Stimulated activated CD8-positive, alpha-beta memory T cell treated with anti-CD3 and anti-CD28 coated beads, Interleukin-2, amount 100 ng/mL, for 1 hour (primary cell): Measurements from ENCODE around the gene MED9.
"Not testable (repeated sequence)": the region's sequence is repeated elsewhere in the genome, so short reads cannot be mapped to it uniquely, and the experiment has no call there.

Experiments used
- DNase-seq, 2 donors: peaks; one replicate each; pipeline ENCODE4 v3.0.0-alpha.2; 2020; ENCODE audit warnings: low read depth in 2 of 2

MED9 gene

DNA sequence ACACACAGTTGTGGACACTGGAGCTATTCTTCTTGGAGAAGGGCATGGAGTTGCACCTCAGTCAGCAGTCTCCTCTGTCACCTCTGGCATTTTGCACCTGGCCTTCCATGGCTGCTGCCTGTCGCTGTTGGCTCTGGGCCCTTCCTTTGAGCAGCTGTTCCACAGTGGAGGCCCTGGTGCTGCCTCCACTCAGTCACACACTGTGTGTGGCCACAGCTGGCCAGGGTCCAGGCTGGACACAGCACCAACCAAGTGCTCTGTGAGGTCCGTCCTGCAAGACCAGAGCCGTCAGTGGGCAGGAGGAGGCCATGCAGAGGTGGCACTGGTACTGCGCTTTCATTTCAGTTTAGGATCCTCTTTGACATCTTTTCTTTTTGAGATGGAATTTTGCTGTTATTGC is 21.6 kb upstream of the MED9 start:
- DNase-seq: no peak

DNA sequence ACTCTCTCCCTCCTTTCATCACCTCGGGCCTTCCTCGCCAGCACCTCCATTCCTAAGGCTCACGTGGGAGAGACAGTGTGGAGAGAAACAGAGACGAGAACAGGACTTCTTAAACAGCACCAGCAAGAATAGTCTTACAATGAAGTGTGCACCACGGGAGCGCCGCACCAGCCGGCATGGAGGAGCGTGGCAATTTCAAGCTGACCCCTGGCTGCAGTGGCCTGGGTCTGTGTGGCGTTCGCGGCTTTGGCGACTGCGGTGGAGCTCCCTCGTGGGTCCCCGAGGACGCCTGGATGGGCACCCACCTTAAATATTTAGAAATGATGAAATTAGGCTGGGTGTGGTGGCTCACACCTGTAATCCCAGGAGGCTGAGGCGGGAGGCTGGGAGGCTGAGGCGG is 20.5 kb upstream of the MED9 start:
- DNase-seq: no peak

DNA sequence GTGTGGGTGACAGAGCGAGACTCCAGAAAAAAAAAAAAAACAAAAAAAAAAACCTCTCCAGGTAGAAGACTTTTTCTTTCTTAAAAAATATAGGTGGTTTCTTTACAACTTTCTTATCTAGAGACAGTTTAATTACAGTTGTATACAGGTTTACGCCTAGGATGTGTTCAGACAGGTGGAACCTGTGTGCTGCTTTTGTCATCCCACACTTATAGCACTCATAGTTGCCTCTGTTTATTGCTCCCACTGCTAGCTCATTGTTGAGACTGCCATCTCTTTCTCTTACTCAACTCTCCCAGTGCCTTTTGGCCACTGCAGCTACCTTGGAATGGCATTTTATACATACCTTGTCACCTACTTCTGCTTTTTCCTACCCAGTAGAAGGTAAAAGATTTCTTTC is 19.1 kb upstream of the MED9 start:
- no peak for DNase-seq

DNA sequence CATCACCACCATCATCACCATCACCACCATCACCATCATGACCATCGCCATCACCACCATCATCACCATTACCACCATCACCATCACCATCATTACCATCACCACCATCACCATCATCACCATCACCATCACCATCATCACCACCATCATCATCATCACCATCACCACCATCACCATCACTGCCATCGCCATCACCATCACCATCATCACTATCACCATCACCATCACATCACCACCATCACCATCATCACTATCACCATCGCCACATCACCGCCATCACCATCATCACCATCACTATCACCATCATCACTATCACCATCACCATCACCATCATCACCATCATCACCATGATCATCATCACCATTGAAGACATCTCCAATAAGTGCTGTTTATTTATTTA is 16.8 kb upstream of the MED9 start:
- no peak for DNase-seq

DNA sequence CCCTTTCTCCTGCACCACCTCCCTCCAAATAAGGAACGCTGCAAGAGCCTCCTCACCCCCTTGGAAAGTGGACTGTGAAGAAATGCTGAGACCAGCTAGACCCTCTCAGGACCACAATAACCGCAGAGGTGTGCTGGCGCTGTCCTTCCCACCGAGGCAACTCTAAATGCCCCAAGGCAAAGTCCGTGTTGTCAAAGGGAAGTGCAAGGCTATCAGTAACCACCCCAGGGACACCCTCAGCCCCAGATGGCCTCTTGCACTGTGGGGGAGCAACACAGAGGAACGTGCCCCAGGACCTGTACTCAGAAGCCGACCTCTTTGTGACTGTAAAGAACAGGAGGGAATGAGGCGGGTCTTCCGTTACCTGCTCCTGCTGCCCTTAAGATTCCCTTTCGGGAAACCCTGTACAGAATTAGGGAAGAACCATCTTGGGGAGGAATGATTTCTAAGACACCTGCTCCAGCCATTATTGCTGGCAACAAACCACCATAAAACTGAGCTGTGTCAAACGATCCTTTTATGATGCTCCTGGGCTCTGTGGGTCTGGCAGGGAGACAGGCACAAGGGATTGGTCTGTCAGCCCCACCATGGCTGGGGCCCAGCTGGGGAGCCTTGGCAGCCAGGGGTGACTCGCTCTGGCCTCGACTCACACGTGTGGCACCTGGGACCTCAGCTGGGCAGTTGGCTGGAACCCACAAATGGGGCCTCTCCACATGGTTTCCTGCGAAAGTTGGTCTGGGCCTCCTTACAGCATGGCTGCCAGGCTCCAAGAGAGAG is 14.6 kb upstream of the MED9 start:
- DNase-seq: no peak

DNA sequence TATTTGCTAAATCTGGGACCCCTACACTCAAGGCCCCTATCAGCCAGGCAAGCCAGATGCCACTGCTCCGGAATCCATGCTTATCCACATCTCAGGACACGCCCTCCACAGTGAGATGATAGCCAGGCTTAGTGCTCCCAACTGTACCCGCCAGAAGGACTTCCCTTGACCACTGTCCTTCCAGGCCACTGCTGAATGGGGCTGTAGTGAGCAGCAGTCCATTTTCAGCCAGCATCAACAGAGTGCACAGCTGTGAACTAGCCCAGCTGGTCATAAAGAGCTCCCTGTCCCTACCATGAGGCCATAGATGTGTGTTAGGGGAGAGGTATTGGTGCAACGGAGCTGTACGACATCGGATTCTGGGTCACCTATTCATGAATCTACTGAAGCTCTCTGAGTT is 13.0 kb upstream of the MED9 start:
- DNase-seq: no peak

DNA sequence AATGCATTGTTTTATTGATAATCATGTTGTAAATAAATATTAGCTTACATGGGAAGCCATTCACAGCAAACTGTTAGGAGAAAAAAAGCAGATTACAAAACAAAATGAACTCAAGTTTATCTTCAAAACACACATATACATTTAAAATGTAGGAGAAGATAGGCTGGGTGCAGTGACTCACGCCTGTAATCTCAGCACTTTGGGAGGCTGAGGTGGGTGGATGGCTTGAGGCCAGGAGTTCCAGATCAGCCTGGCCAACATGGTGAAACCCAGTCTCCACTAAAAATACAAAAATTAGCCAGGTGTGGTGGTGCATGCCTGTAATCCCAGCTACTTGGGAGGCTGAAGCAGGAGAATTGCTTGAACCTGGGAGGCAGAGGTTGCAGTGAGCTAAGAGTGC is 10.9 kb upstream of the MED9 start:
- not testable (repeated sequence) for DNase-seq

DNA sequence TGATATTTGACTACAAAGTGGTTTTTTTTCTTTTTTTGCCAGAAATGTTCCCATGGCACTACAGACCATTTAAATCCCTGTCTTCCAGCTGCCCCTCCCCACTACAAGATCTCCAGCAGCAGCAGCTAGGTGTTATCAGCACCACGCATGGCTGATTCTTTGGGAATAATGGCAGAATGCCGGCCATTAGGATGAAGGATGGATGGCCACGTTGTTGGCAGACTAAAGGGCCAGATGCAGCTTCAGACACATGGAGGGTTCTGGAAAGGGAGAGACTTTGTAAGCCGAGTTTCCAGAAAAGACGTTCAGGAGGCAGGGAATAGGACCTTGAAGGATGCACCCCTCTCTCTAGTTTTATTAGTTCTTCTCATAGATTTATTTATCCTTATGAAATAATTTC is 10.3 kb upstream of the MED9 start:
- DNase-seq: no peak

DNA sequence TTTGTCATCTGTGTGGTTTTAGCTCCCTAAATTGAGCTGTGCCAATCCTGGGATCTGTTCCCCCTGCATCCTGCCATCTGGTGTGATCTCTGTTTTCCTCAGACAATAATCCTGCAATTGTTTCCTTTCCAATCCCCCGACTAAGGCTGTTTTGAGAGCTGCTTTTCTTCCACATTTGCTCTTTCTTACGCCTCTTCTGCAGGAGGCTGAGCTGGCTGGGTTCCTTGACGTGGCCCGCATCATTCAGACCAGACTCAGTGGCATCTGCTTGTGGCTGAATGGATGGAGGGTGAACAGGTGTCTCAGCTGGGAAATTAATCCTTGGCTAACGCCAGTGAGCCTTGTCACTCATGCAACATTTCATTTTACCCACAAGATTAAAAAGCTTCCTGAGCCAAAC is 9.8 kb upstream of the MED9 start:
- no peak for DNase-seq

DNA sequence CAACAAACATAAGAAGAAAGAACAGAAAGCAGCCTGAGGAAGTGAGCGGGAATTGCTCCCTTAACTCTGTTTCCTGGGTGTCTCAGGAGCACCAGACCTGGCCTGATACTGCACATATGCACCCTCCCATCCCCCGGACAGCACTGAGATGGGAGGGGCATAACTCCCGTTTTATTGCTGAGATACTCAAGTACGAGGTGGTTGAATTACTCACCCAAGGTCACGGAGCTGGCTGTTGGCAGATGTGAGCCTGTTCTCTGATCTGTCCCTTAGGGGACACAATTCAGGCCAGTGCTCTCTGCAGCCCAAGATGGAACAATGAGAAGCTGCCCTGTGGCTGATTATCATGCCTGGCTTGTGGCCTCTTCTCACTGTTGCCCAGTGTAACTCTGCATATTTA is 9.1 kb upstream of the MED9 start:
- DNase-seq: no peak

DNA sequence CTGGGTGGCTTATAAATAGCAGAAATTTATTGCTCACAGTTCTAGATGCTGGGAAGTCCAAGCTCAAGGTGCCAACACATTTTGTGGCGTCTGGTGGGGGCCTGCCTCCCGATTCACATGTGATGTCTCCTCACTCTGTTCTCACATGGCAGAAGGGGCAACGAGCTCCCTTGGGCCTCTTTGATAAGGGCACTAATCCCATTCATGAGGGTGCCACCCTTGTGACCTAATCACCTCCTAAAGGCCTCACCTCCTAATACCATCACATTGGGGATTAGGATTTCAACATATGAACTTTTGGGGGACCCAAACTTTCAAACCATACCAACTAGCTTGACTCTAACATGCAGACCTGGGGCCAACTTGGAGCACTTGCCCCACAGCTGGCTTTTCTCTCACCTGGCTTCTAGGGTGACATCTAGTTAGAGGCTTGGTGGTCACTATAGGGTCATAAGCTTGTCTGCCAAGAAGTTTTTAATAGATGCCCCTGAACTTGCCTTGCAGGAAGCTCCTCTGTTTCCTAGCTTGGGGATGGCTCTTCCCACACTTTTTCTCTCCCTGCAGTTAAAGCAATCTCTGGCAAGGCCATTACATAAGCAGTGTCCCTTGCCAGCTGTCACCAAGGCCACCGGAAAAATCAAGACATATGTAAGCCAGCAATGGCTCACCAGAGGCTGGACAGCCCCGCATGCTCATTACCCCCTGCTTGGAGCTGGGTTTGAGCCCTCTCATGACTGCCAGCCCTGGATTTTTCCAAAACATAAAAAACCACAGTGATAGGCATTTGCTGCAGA is 8.4 kb upstream of the MED9 start:
- DNase-seq: no peak

DNA sequence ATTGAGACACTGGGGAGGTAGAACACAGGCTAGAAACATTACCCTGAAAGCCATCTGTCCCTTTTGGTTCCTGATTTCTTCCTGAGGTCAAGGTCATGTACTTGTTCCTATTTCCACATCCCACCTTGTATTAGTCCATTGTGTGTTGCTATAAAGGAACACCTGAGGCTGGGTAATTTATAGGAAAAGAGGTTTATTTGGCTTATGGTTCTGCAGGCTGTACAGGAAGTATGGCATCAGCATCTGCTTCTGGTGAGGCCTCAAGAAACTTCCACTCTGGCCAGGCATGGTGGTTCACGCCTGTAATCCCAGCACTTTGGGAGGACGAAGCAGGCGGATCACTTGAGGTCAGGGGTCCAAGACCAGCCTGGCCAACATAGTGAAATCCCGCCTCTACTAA is 7.4 kb upstream of the MED9 start:
- DNase-seq: no peak

DNA sequence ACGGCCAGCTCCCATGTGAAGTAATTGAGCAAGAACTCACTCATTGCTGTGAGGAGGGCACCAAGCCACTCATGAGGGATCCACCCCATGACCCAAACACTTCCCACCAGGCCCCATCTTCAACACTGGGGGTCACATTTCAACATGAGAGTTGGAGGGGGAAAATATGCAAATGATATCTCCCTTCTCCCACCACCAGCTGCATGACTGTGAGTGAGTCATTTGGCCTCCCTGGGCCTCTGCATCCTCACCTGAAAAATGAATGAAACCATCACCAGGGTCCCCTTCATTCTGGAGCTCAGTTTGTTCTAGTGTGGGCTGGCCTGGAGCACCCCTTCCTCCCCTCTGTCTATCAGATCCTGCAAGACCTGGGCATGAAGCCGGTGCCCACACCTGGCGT is 6.8 kb upstream of the MED9 start:
- DNase-seq: no peak

DNA sequence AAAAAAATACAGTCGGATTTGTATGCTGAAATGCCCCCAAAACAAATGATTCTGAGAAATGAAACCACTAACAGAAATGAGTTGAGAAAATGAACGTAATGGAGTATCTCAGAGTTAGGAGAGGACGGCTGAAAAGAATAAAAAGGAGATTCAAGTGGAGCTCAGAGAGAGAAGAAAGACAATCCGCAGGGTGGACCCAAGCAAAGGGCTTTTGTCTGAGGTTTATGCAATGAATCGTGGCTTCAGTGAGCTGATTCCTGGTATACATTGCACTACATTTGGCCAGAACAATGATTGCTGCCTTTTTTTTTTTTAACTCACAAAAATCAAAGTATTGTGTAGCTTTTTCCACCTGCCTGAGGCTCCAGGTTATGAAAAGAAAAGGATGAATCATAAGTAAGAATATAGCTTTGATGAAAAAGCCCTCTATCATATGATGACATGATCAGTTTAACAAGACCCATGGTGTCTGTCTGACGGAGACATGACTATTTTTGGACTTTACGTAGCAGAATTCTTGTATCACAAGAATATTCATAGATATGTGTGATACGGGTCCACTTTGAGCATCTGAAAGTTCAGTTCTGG is 4.4 kb upstream of the MED9 start:
- no peak for DNase-seq

DNA sequence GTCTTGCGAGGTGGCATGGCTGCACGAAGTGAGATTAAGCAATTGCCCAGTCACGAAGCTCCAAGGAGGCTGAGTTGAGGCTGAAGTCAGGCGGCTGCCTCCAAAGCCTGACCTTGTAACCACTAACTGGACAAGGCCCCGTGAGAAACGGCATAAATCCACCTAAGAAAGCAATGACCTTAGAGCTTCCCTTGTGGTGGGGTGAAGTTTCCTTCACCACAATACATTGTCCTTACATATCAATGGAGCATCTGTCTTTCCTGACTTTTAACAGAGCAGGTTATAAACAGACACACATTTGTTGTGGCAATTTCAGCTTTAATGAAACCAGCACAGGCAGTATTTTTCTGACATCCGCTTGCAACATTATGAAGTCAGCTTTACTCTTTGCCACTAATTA is 2.5 kb upstream of the MED9 start:
- no peak for DNase-seq

DNA sequence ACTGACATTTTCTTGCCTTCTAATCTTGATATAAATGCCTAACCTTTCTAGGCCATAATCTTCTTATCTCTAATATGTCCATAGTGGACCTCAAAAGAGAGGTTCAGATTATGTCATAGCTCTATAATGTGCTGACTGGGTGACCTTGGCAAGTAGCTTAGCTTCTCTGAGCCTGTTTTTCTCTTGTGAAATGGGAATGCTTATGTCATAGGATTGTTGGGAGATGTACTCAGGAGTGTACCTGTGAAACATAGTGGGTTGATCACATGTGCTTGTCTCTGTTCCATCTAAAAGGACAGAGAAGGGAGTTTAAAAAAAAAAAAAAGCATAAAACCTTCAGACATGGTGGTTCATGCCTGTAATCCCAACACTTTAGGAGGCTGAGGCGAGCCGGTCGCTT is 2.4 kb downstream of the MED9 start:
- no peak for DNase-seq

DNA sequence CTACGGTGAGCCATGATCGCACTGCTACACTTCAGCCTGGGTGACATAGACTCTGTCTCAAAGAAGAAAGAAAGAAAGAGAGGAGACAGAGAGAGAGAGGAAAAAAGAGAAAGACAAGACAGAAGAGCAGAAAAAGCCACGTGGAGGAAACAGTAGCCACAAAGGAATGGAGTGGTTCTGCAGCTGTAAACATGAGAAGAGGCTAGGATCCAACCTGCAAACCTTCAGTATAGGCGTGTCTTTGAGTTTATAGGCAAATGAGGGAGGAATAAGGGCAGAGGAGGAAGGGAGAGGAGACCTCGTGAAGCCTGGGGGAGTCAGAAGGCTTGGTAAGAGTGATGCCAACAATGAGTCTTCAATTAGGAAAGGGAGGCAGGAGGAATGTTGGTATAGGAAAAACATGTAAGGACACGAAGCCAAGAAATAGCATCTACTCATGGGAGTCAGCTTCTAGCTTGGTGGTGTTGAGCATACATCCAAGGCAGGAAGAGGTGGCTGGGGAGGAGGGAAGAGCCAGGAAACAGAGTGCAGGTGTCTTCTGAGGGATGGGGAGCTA is 3.9 kb downstream of the MED9 start:
- DNase-seq: no peak

DNA sequence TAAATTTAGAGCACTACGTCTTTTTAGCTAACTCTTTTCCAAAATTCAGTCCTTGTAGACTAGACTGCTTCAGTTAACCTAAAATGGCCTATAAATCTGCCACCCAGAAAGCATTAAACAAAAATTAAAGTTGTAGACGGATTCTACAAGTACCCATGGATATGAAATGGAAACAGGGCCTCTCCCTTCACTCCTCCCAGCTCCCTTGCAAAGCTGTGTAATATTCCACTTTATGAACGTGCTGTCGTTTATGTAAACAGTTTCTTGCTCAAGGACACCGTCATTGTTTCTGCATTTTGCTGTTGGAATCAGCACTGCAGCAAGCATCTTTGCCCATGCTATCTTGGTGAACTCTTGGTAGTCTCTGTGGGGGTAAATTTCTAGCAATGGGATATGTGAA is 5.1 kb downstream of the MED9 start:
- DNase-seq: no peak

DNA sequence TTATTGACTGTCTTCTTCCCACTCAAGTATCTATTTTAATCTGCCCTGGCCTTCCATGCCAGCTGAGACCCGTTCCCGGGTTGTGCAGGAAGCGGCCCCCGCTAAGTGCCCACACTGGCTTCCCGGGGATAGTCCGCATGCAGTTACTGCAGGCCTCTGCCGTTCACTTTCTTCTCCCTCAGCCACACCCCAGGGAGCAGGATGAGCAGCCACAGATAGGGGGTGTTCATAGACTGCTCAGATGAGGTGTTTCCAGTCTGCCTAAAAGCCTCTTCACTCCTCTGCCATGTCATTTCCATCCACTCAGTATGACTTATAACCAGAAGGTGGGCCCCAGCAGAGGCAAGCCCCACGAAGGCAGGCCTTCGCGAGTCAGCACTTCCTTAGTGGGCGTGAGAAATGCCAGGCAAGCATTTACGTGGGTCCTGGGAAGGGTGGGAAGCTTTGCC is 7.7 kb downstream of the MED9 start:
- DNase-seq: no peak

DNA sequence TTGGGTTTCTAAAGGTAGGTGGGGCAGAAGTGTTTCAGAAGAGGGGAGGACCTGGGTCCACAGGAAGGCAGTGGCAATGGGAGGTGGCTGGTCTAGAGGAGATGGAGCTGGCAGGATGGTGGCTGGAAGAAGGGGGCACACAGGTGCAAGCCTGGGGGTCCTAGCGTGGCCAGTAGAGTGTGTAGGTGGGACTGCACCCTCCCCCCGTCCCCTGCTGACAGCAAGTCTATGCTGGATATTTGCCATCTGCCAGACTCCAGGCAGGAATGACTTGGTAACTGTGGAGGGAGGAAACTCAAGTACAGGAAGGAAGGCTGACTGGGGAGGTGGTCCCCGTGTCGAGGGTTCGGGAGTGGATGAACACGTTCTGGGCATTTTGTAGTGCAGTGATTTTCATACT is 8.6 kb downstream of the MED9 start:
- DNase-seq: no peak

DNA sequence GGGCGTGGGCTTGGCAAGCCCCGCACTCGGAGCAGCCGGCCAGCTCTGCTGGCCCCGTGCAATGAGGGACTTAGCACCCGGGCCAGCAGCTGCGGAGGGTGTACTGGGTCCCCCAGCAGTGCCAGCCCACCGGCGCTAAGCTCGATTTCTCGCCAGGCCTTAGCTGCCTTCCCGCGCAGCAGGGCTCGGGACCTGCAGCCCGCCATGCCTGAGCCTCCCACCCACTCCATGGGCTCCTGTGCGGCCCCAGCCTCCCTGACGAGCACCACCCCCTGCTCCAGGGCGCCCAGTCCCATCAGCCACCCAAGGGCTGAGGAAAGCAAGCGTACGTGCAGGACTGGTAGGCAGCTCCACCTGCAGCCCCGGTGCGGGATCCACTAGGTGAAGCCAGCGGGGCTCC is 9.6 kb downstream of the MED9 start:
- not testable (repeated sequence) for DNase-seq

DNA sequence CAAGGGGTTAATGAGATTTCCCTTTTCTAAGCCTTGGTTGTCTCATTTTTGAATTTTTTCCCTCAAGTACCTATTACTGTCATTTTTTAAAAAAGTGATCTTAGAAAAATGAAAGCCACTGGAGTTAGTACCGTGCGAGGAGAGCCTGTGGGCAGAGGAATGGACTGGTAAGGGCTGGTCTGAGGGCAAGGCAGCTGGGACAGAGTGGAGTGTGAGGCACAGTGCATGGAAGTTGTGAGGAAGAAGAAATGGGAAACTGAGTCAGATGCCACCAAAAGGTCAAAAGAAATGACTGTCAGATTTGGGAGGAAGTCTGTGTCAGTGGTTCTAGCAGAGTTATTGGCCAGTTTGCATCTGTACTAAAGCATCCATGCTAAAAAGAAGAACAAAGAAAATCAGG is 11.2 kb downstream of the MED9 start:
- DNase-seq: no peak

DNA sequence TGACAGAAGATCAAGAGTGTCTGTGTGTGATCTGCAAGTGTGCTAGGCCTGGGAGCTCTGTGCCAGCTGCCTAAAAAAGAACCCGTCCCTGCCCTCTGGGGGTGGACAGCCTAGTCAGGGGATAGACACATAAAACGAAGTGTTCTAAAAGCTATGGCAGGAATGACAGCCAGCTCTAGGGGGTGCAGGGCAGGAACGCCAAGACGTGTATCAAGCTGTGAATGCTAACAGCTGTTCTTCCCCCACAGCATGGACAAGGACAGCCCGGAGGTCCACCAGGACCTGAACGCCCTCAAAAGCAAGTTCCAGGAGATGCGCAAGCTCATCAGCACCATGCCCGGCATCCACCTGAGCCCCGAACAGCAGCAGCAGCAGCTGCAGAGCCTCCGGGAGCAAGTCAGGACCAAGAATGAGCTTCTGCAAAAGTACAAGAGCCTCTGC is 14.3 kb downstream of the MED9 start:
- DNase-seq: no peak
